CD1c-positive myeloid dendritic cell (primary cell): ENCODE results near the gene PCBP3.
"Not testable (repeated sequence)": the region's sequence is repeated elsewhere in the genome, so short reads cannot be mapped to it uniquely, and the experiment has no call there.

Experiments used
- DNase-seq: peaks from one replicate; pipeline ENCODE4 v3.0.0-alpha.2; 2016; ENCODE audit errors: extremely low spot score

PCBP3 gene

GRCh38 chr21:45844181-45844580 lies 200.7 kb downstream of the PCBP3 start:
- no peak for DNase-seq

GRCh38 chr21:45845063-45845769 lies 201.7 kb downstream of the PCBP3 start:
- no peak for DNase-seq

GRCh38 chr21:45845770-45846090 lies 202.2 kb downstream of the PCBP3 start:
- DNase-seq: no peak

GRCh38 chr21:45846373-45847160 lies 203.0 kb downstream of the PCBP3 start:
- DNase-seq: no peak

- no peak for DNase-seq
Observed at GRCh38 chr21:45847870-45848269, 204.3 kb downstream of the PCBP3 start.

GRCh38 chr21:45848331-45848730 lies 204.8 kb downstream of the PCBP3 start:
- DNase-seq: no peak

- DNase-seq: no peak
Observed at GRCh38 chr21:45848805-45849204, 205.3 kb downstream of the PCBP3 start.

- no peak for DNase-seq
Observed at GRCh38 chr21:45849651-45850050, 206.1 kb downstream of the PCBP3 start.

- no peak for DNase-seq
Observed at GRCh38 chr21:45850181-45850580, 206.7 kb downstream of the PCBP3 start.

- DNase-seq: not testable (repeated sequence)
Observed at GRCh38 chr21:45852386-45852785, 208.9 kb downstream of the PCBP3 start.

GRCh38 chr21:45852886-45853400 lies 209.4 kb downstream of the PCBP3 start:
- no peak for DNase-seq

GRCh38 chr21:45853703-45854342 lies 210.3 kb downstream of the PCBP3 start:
- DNase-seq: no peak

- DNase-seq: no peak
Observed at GRCh38 chr21:45854690-45855247, 211.2 kb downstream of the PCBP3 start.

GRCh38 chr21:45855248-45855811 lies 211.8 kb downstream of the PCBP3 start:
- DNase-seq: no peak

- no peak for DNase-seq
Observed at GRCh38 chr21:45856442-45856841, 212.9 kb downstream of the PCBP3 start.

GRCh38 chr21:45856906-45857305 lies 213.4 kb downstream of the PCBP3 start:
- DNase-seq: no peak

- DNase-seq: no peak
Observed at GRCh38 chr21:45857761-45858160, 214.2 kb downstream of the PCBP3 start.

GRCh38 chr21:45858180-45858579 lies 214.7 kb downstream of the PCBP3 start:
- no peak for DNase-seq

- no peak for DNase-seq
Observed at GRCh38 chr21:45859041-45859761, 215.7 kb downstream of the PCBP3 start.

GRCh38 chr21:45859762-45860357 lies 216.3 kb downstream of the PCBP3 start:
- DNase-seq: no peak
